A549 (cell line): ENCODE measurements around the gene DLG1. TPM values are rescaled to one million over a fixed set of nuclear protein-coding genes. Genes with fewer than 3 reads are reported as not detected.

Experiments
- ATAC-seq, 2 experiments: fragments of 200-7000 bp in 1 of 2; fragments of >200 bp in 1 of 2; cut with Nextera tagmentation in 1 of 2; cut with Tn5 transposase in 1 of 2; 3 replicates each; pipeline versions ENCODE4 v1.8.0 to v1.9.1; 2018 to 2020; ENCODE audit warnings: mild to moderate bottlenecking in 1 of 2, moderate library complexity in 1 of 2
- CTCF ChIA-PET: fragments of 300-600 bp; sonication (Branson Sonifier 250); formaldehyde crosslinking; extraction: SDS; loops from one replicate; lab custom pipeline; 2021; ENCODE audit warnings: antibody characterized with exemption, inconsistent platforms; lab: Yijun Ruan, JAX
- POLR2A ChIA-PET: fragments of 350-600 bp; formaldehyde crosslinking; extraction: SDS; loops from one replicate; lab custom pipeline; 2021; ENCODE audit warnings: antibody characterized with exemption, inconsistent platforms; lab: Yijun Ruan, JAX
- DNase-seq, 2 experiments: peaks; one replicate each; pipeline versions ENCODE4 v3.0.0 to v3.0.0-alpha.2; 2011 to 2016; ENCODE audit warnings: low read depth in 1 of 2, low spot score in 1 of 2
- FAIRE-seq: peaks from 2 replicates; lab custom pipeline; 2011; peaks lifted over from hg19 to GRCh38; lab: Jason Lieb, UNC
- H3K27ac ChIP-seq, 2 experiments: fragments of >200 bp; sonication (Bioruptor Twin); formaldehyde crosslinking; 3 replicates each; pipeline ENCODE4 v1.5.1; 2016 to 2017
- H3K4me1 ChIP-seq: fragments of >200 bp; sonication (Bioruptor Twin); formaldehyde crosslinking; 3 replicates; pipeline ENCODE4 v1.6.1; 2016
- H3K4me2 ChIP-seq: fragments of >200 bp; sonication (Bioruptor Twin); formaldehyde crosslinking; 3 replicates; pipeline ENCODE4 v1.6.1; 2016
- H3K4me3 ChIP-seq: fragments of >200 bp; sonication (Bioruptor Twin); formaldehyde crosslinking; 3 replicates; pipeline ENCODE4 v1.5.1; 2016
- H3K9me3 ChIP-seq: fragments of >200 bp; sonication (Bioruptor Twin); formaldehyde crosslinking; 3 replicates; pipeline ENCODE4 v1.6.1; 2016
- ATOH8 ChIP-seq: fragments of 250-450 bp; sonication (Bioruptor Pico); IDR thresholded peaks from 2 replicates; pipeline ENCODE4 v1.5.0; 2020; ENCODE audit warnings: low read depth, mild to moderate bottlenecking, moderate library complexity
- CBX2 ChIP-seq: fragments of 200-600 bp; sonication (generic); IDR thresholded peaks from 2 replicates; pipeline ENCODE4 v1.6.1; 2016; ENCODE audit warnings: low read depth, mild to moderate bottlenecking, borderline replicate concordance
- CEBPB ChIP-seq, 2 experiments: fragments of >200 bp in 1 of 2; sonication (Bioruptor Twin) in 1 of 2; formaldehyde crosslinking in 1 of 2; IDR thresholded peaks; 2 replicates each; pipeline ENCODE4 v1.6.1; 2012 to 2016
- CHD2 ChIP-seq: fragments of 150-350 bp; IDR thresholded peaks from 2 replicates; pipeline ENCODE4 v1.6.1; 2014; ENCODE audit warnings: low read length; ENCODE audit not compliant: partially characterized antibody
- CTCF ChIP-seq: fragments of >200 bp; sonication (Bioruptor Twin); formaldehyde crosslinking; IDR thresholded peaks from 3 replicates; pipeline ENCODE4 v1.5.1; 2016
- EHF ChIP-seq: fragments of 250-450 bp; sonication (Bioruptor Pico); IDR thresholded peaks from 2 replicates; pipeline ENCODE4 v1.5.0; 2020; ENCODE audit warnings: mild to moderate bottlenecking
- FOSB ChIP-seq: fragments of 250-450 bp; sonication (Bioruptor Pico); IDR thresholded peaks from 2 replicates; pipeline ENCODE4 v1.5.0; 2020; ENCODE audit warnings: mild to moderate bottlenecking, moderate library complexity
- FOSL2 ChIP-seq, 2 experiments: fragments of 450-650 bp in 1 of 2; fragments of >200 bp in 1 of 2; sonication (Bioruptor Twin) in 1 of 2; formaldehyde crosslinking; IDR thresholded peaks; 2 replicates each; pipeline versions ENCODE4 v1.5.0 to v1.6.1; 2016 to 2020; ENCODE audit warnings: mild to moderate bottlenecking in 1 of 2, moderate library complexity in 1 of 2
- FOXS1 ChIP-seq: fragments of 250-450 bp; sonication (Bioruptor Pico); IDR thresholded peaks from 2 replicates; pipeline ENCODE4 v1.5.0; 2020; ENCODE audit warnings: mild to moderate bottlenecking, moderate library complexity
- GATA3 ChIP-seq: IDR thresholded peaks from 2 replicates; pipeline ENCODE4 v1.6.1; 2012; ENCODE audit warnings: borderline replicate concordance
- HDAC2 ChIP-seq: fragments of 200-600 bp; sonication (generic); IDR thresholded peaks from 2 replicates; pipeline ENCODE4 v1.6.1; 2016
- HES2 ChIP-seq: fragments of >200 bp; sonication (Bioruptor Twin); formaldehyde crosslinking; IDR thresholded peaks from 2 replicates; pipeline ENCODE4 v1.6.1; 2016
- JUNB ChIP-seq: fragments of >200 bp; sonication (Bioruptor Twin); formaldehyde crosslinking; IDR thresholded peaks from 2 replicates; pipeline ENCODE4 v1.6.1; 2016
- KDM1A ChIP-seq: fragments of 200-600 bp; sonication (generic); IDR thresholded peaks from 2 replicates; pipeline ENCODE4 v1.6.1; 2016; ENCODE audit warnings: low read depth, mild to moderate bottlenecking
- MAX ChIP-seq: IDR thresholded peaks from 2 replicates; pipeline ENCODE4 v1.6.1; 2012
- PBX3 ChIP-seq: IDR thresholded peaks from 2 replicates; pipeline ENCODE4 v1.6.1; 2012
- POLR2A ChIP-seq: IDR thresholded peaks from 2 replicates; pipeline ENCODE4 v1.6.1; 2012; ENCODE audit warnings: mild to moderate bottlenecking, low read length
- POLR2AphosphoS2 ChIP-seq: conservative IDR thresholded peaks from 2 replicates; pipeline ENCODE4 v1.6.1; 2012; ENCODE audit warnings: low read length, improper control_type of control experiment, inconsistent platforms
- RARB ChIP-seq: fragments of 250-450 bp; sonication (Bioruptor Pico); IDR thresholded peaks from 2 replicates; pipeline ENCODE4 v1.8.0; 2021; ENCODE audit warnings: mild to moderate bottlenecking, moderate library complexity
- REST ChIP-seq: fragments of 200-600 bp; sonication (generic); IDR thresholded peaks from 2 replicates; pipeline ENCODE4 v1.6.1; 2016; ENCODE audit warnings: antibody characterized with exemption, mild to moderate bottlenecking, moderate library complexity
- SMC3 ChIP-seq: fragments of >200 bp; sonication (Bioruptor Twin); formaldehyde crosslinking; IDR thresholded peaks from 3 replicates; pipeline ENCODE4 v1.6.1; 2018; ENCODE audit warnings: inconsistent platforms
- TFCP2L1 ChIP-seq: fragments of 250-450 bp; sonication (Bioruptor Pico); IDR thresholded peaks from 2 replicates; pipeline ENCODE4 v1.5.0; 2021; ENCODE audit warnings: mild to moderate bottlenecking
- ZNF302 ChIP-seq: fragments of 250-450 bp; sonication (Bioruptor Pico); IDR thresholded peaks from 2 replicates; pipeline ENCODE4 v1.9.0; 2021; ENCODE audit warnings: inconsistent platforms, mild to moderate bottlenecking, moderate library complexity
- ZSCAN20 ChIP-seq: fragments of 250-450 bp; sonication (Bioruptor Pico); IDR thresholded peaks from 2 replicates; pipeline ENCODE4 v1.8.0; 2022; ENCODE audit warnings: mild to moderate bottlenecking, moderate library complexity
- WGBS: methylation state at CpG from one replicate; pipeline ENCODE4 v1.1.6; 2017; ENCODE audit errors: missing lambda C conversion rate; 5-methylcytosine and 5-hydroxymethylcytosine counted together
- polyA plus RNA-seq, 4 experiments: library from polyadenylated mRNA; depleted of rRNA in 3 of 4; stranded (reverse); fragments of >200 nt; fragmentation: RNase III in 1 of 4; extraction: RNeasy Plus Mini Kit Qiagen cat#74134 plus additional on column Dnase treatment in 1 of 4; gene quantifications; 2 replicates in 3 of 4; 3 replicates in 1 of 4; pipeline ENCODE4 v1.2.3, GENCODE V29; 2011 to 2017

Gene DLG1
- polyA plus RNA-seq, 2 of the 4 experiments (the other 2 are of a cell fraction) = 27.0 to 33.9 TPM

GRCh38 chr3:197328198-197328597 lies 29.8 kb upstream of the DLG1 start:
- no peak overlapping the region for H3K4me3 ChIP-seq
- TF ChIP-seq PBX3 (no peak), FOSL2 (IDR thresholded peaks at IDR 0.05) (no peak), FOSL2 (CRISPR knock-in tag; IDR thresholded peaks at IDR 0.05) (no peak), ZNF302 (CRISPR knock-in tag) (no peak), HES2 (no peak), CEBPB (IDR thresholded peaks at IDR 0.05) (no peak), RARB (CRISPR knock-in tag) (no peak), CHD2 (no peak), MAX (no peak), ZSCAN20 (CRISPR knock-in tag) (no peak), CTCF (no peak), CBX2 (no peak), KDM1A (no peak), JUNB (no peak), REST (no peak), TFCP2L1 (CRISPR knock-in tag) (no peak), SMC3 (no peak)
- FAIRE-seq (no peak), DNase-seq (no peak), ATAC-seq (no peak)
- no peaks in the 10 kb centered on the region for H3K4me1 ChIP-seq
- H3K4me2 ChIP-seq = no peak overlapping the region
- H3K9me3 ChIP-seq = no peaks in the 10 kb centered on the region
- POLR2A ChIA-PET = no interaction called here
- 85% methylated on average over 6 of the region's 6 CpGs for WGBS
- CTCF ChIA-PET = no interaction called here
- no peak overlapping the region for H3K27ac ChIP-seq

- no peak for ATAC-seq
- Histone ChIP-seq H3K4me1 (no peaks in the 10 kb centered on the region), H3K9me3 (no peaks in the 10 kb centered on the region; the same call in 2 of the 3 replicates), H3K4me2 (no peak overlapping the region), H3K4me3 (no peak overlapping the region), H3K27ac (no peak overlapping the region)
- DNase-seq = no peak
- 48% methylated on average over 3 of the region's 3 CpGs for WGBS
- ChIA-PET POLR2A (no interaction called here), CTCF (no interaction called here)
- no peak for FAIRE-seq
- TF ChIP-seq GATA3 (no peak), HDAC2 (no peak), ATOH8 (no peak), FOXS1 (CRISPR knock-in tag) (no peak), POLR2A (no peak), FOSB (CRISPR knock-in tag) (no peak), EHF (no peak), POLR2AphosphoS2 (no peak)
These were observed 29.3 kb upstream of the DLG1 start for GRCh38 chr3:197327701-197328100.
